A673 (cell line): Measurements from ENCODE around the gene SMAD3.

Source experiments
- EZH2 ChIP-seq: fragments of 200-600 bp; sonication (generic); IDR thresholded peaks from 2 replicates; pipeline ENCODE4 v1.6.1; 2017; ENCODE audit warnings: borderline replicate concordance, low read depth, mild to moderate bottlenecking, mixed read lengths, antibody characterized with exemption, low read length; ENCODE audit not compliant: poor library complexity, severe bottlenecking
- TF ChIP-seq, protein P1 (sequence below): fragments of 300-800, 200-600 bp; sonication (generic); conservative IDR thresholded peaks from 2 replicates; pipeline ENCODE4 v1.5.1; 2017; ENCODE audit warnings: low read depth, mild to moderate bottlenecking, antibody characterized with exemption, low read length, moderate library complexity, mixed read lengths

DNA sequence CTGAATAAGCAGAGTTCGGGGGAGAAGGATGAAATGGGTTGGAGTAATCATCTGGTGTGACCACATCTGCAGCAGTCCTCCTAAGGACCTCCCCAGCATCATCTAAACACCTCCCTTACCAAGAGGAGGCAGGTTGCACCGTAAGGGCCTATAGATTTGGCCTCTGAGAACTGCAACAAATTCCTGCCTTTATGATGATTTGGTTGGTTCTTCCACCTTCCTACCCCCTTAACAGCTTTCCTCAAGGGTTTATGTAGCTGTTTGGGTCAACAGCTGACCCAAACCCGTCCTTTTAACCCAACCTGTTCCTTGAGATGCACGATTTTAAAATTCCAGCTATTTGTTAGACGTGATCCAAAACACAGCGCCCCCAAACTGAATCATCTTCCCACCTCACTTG is 130.8 kb downstream of the SMAD3 start:
- TF ChIP-seq, protein P1, sequence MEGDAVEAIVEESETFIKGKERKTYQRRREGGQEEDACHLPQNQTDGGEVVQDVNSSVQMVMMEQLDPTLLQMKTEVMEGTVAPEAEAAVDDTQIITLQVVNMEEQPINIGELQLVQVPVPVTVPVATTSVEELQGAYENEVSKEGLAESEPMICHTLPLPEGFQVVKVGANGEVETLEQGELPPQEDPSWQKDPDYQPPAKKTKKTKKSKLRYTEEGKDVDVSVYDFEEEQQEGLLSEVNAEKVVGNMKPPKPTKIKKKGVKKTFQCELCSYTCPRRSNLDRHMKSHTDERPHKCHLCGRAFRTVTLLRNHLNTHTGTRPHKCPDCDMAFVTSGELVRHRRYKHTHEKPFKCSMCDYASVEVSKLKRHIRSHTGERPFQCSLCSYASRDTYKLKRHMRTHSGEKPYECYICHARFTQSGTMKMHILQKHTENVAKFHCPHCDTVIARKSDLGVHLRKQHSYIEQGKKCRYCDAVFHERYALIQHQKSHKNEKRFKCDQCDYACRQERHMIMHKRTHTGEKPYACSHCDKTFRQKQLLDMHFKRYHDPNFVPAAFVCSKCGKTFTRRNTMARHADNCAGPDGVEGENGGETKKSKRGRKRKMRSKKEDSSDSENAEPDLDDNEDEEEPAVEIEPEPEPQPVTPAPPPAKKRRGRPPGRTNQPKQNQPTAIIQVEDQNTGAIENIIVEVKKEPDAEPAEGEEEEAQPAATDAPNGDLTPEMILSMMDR = no peak
- no peak for TF ChIP-seq EZH2
